ENCODE data around the gene SPATA31D4.

DNA sequence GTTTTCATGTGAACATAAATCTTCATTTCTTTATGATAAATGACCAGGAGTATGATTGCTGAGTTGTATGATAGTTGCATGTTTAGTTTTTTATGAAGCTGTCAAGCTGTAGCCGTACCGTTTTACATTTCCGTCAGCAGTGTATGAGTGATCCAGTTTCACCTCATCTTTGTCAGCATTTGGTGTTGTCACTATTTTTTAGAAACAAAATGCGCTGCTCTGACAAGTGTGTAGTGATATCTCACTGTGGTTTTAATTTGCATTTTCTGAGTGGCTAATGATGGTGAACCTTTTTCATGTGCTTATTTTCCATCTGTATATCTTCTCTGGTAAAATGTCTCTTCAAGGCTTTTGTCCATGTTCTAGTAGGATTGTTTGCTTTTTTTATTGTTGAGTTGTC is 53.7 kb downstream of the SPATA31D4 start:
- TF ChIP-seq POLR2A (IDR thresholded peaks at IDR 0.05; ENCODE audit: low read depth, low read length) (no peak), POLR2AphosphoS5 (IDR thresholded peaks at IDR 0.05; ENCODE audit: low read depth, low read length) (no peak), TAF1 (IDR thresholded peaks at IDR 0.05; ENCODE audit: borderline replicate concordance, low read depth, low read length) (no peak)

Measured in GM12892 (cell line).